ENCODE measurements around the gene SRP54. TPM values are rescaled to one million over a fixed set of nuclear protein-coding genes. Genes with fewer than 3 reads are reported as not detected.

The SRP54 gene
- total RNA-seq, 1 donor from 2014 or later: 47.5 TPM

DNA sequence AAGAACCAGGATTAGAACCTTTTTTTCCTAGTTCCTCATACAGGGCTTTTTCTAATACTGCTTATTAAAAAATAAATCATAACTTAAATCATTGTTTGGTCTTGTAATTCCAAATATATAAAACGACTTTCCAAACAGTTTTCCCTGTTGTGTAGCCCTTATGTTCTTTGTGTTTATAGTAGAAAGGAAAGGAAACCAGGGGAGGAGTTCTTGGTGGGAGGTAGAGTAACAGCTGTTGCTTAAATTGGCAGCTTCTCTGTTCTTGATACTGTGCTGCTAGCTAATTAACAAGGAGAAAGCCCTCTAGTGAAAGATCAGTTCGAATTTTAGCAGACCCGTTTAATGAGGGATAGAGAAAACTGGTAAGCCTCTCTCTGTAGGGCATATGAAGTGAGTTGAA is 15.0 kb downstream of the SRP54 start:
- no peak for ATAC-seq
- H3K27me3 ChIP-seq: no peaks in the 10 kb centered on the region
- TF ChIP-seq, protein P1, sequence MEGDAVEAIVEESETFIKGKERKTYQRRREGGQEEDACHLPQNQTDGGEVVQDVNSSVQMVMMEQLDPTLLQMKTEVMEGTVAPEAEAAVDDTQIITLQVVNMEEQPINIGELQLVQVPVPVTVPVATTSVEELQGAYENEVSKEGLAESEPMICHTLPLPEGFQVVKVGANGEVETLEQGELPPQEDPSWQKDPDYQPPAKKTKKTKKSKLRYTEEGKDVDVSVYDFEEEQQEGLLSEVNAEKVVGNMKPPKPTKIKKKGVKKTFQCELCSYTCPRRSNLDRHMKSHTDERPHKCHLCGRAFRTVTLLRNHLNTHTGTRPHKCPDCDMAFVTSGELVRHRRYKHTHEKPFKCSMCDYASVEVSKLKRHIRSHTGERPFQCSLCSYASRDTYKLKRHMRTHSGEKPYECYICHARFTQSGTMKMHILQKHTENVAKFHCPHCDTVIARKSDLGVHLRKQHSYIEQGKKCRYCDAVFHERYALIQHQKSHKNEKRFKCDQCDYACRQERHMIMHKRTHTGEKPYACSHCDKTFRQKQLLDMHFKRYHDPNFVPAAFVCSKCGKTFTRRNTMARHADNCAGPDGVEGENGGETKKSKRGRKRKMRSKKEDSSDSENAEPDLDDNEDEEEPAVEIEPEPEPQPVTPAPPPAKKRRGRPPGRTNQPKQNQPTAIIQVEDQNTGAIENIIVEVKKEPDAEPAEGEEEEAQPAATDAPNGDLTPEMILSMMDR (IDR thresholded peaks at IDR 0.05): no peak
- no peak overlapping the region for H3K4me3 ChIP-seq
- intact Hi-C loops (cut with DNase I): no loop called here
- H3K4me1 ChIP-seq: peaks cover 10% of the 10 kb centered on the region
- no peak overlapping the region for H3K27ac ChIP-seq
- DNase-seq: no peak
- peaks cover 52% of the 10 kb centered on the region for H3K36me3 ChIP-seq
- no peaks in the 10 kb centered on the region for H3K9me3 ChIP-seq

DNA sequence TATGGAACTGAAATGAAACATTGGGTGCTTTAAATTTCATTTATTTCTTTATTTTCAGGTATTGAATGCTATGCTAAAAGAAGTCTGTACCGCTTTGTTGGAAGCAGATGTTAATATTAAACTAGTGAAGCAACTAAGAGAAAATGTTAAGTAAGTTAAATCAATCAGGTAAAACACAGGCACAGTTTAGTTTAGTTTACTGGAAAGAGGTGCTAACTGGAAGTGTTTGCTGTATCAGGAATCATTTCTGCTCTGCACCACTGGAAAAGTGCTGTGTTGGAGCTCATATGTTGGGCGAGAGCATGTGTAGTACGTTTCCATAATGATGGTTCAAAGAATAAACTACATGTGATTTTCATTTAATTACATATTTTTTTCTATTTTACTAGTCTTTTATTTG is 16.7 kb downstream of the SRP54 start:
- TF ChIP-seq, protein P1 (IDR thresholded peaks at IDR 0.05): no peak
- Histone ChIP-seq H3K27me3 (no peaks in the 10 kb centered on the region), H3K9me3 (no peaks in the 10 kb centered on the region), H3K4me3 (no peak overlapping the region), H3K4me1 (peaks cover 3% of the 10 kb centered on the region), H3K36me3 (peaks cover 64% of the 10 kb centered on the region), H3K27ac (no peak overlapping the region)
- DNase-seq (no peak), ATAC-seq (no peak)
- intact Hi-C loops (cut with DNase I): no loop called here

DNA sequence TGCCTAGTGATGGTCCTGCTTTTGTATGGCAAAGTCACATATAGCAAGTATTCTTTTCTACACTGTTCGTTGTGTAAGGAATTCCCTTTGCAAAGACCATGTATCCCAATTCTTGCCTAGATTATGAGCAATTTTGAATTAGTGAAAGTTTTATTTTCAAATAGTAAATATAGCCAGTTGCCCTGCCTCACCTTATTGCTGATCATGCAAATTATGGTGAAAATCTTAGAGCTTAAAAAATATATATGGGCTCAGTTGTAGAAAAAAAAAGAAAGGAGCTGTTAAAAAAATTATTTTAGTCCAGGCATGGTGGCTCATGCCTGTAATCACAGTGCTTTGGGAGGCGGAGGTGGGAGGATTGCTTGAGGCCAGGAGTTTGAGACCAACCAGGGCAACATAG is 18.8 kb downstream of the SRP54 start:
- DNase-seq (no peak), ATAC-seq (no peak)
- Histone ChIP-seq H3K4me1 (peaks cover 3% of the 10 kb centered on the region), H3K27ac (no peak overlapping the region), H3K27me3 (no peaks in the 10 kb centered on the region), H3K36me3 (peaks cover 79% of the 10 kb centered on the region), H3K9me3 (no peaks in the 10 kb centered on the region), H3K4me3 (no peak overlapping the region)
- intact Hi-C loops (cut with DNase I): no loop called here
- TF ChIP-seq, protein P1 (IDR thresholded peaks at IDR 0.05): no peak

DNA sequence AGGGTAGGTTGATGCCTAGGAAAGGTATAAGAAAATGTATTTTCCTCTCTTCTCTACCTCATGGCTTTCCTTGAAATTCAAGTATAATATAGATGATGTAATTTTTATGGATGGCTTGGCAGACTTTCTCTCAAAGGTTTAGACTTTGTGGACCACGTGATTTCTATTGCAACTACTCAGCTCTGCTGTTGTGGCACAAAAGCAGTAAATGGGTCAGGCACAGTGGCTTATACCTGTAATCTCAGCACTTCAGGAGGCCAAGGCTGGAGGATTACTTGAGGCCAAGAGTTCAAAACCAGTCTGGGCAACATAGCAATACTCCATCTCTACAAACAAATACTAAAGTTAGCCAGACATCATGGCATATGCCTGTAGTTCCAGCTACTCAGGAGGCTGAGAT is 22.0 kb downstream of the SRP54 start:
- Histone ChIP-seq H3K27ac (no peak overlapping the region), H3K36me3 (peaks cover 74% of the 10 kb centered on the region), H3K4me3 (no peak overlapping the region), H3K4me1 (no peaks in the 10 kb centered on the region), H3K27me3 (no peaks in the 10 kb centered on the region), H3K9me3 (no peaks in the 10 kb centered on the region)
- ATAC-seq (no peak), DNase-seq (no peak)
- TF ChIP-seq, protein P1 (IDR thresholded peaks at IDR 0.05): no peak
- intact Hi-C loops (cut with DNase I): no loop called here

DNA sequence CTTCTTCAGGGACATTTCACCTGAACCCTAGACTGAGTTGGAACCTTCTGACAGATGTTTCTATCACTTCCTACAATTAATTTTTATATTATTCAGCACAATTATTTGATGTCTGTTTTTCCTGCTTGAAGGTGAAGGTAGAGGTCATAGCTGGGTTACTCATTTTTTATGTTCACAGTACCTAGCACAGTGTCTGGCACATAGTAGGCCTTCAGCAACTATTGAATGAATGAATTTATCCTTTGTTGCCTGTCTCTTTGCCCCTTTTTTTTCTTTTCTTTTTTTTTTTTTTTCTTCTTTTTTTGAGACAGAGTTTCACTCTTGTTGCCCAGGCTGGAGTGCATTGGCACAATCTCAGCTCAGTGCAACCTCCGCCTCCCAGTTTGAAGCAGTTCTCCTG is 33.8 kb downstream of the SRP54 start:
- no peaks in the 10 kb centered on the region for H3K9me3 ChIP-seq
- no peak overlapping the region for H3K4me3 ChIP-seq
- no peaks in the 10 kb centered on the region for H3K4me1 ChIP-seq
- ATAC-seq: no peak
- no peak overlapping the region for H3K27ac ChIP-seq
- TF ChIP-seq, protein P1 (IDR thresholded peaks at IDR 0.05): no peak
- DNase-seq: no peak
- intact Hi-C loops (cut with DNase I): no loop called here
- peaks cover 92% of the 10 kb centered on the region for H3K36me3 ChIP-seq
- no peaks in the 10 kb centered on the region for H3K27me3 ChIP-seq

DNA sequence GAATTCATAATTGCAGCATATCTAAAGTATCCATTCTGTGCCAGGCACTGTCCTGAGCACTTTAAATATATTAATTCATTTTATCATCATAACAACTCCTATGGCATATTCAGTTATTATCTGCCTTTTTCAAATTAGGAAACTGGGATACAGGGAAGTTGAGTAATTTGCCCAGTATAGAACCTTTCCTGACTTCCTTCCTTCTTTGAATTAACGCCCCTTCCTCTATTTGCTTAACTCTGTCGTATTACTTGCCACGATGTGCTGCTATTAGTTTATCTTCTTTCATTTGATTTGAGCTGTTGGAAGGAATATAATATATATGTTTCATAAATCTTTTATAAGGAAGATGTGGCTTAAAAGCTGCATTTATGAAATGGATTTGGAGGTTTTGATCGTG is 37.9 kb downstream of the SRP54 start:
- H3K36me3 ChIP-seq: peaks cover 88% of the 10 kb centered on the region
- H3K4me3 ChIP-seq: no peak overlapping the region
- H3K4me1 ChIP-seq: no peaks in the 10 kb centered on the region
- H3K9me3 ChIP-seq: no peaks in the 10 kb centered on the region
- intact Hi-C loops (cut with DNase I): no loop called here
- ATAC-seq: no peak
- DNase-seq: no peak
- no peak overlapping the region for H3K27ac ChIP-seq
- TF ChIP-seq, protein P1 (IDR thresholded peaks at IDR 0.05): no peak
- H3K27me3 ChIP-seq: no peaks in the 10 kb centered on the region
